ENCODE data around the gene ACSL6. TPM values are rescaled to one million over a fixed set of nuclear protein-coding genes. Genes with fewer than 3 reads are reported as not detected.

The ACSL6 gene
- total RNA-seq, 2 experiments from 2014 or later, result 3.3 to 4.7 TPM

GRCh38 chr5:132046880-132047299 lies 35.4 kb upstream of the ACSL6 start:
- no peak for ATAC-seq
- H3K4me1 Mint-ChIP-seq (ENCODE audit: low read depth), result no peaks in the 10 kb centered on the region
- no peak overlapping the region for H3K4me3 Mint-ChIP-seq
- CTCF ChIA-PET, result interaction anchor here (0.6 kb wide), 1 partner anchor 40 kb away, joined by 3 read pairs; no protein-coding TSS in a partner anchor
- TF ChIP-seq CTCF (IDR thresholded peaks at IDR 0.05), result no peak
- intact Hi-C loops (cut with micrococcal nuclease), result no loop called here
- no peak overlapping the region for H3K27ac Mint-ChIP-seq
- DNase-seq, result no peak
- H3K27me3 Mint-ChIP-seq, result peaks cover 4% of the 10 kb centered on the region
- no peaks in the 10 kb centered on the region for H3K9me3 Mint-ChIP-seq
- no peaks in the 10 kb centered on the region for H3K36me3 Mint-ChIP-seq (ENCODE audit: low read depth)
- POLR2A ChIA-PET, result no interaction called here

- H3K27ac Mint-ChIP-seq, result no peak overlapping the region
- H3K4me1 Mint-ChIP-seq (ENCODE audit: low read depth), result no peaks in the 10 kb centered on the region
- no peaks in the 10 kb centered on the region for H3K9me3 Mint-ChIP-seq
- H3K36me3 Mint-ChIP-seq (ENCODE audit: low read depth), result no peaks in the 10 kb centered on the region
- intact Hi-C loops (cut with micrococcal nuclease), result no loop called here
- no peak for DNase-seq
- no peak for ATAC-seq
- H3K4me3 Mint-ChIP-seq, result no peak overlapping the region
- POLR2A ChIA-PET, result no interaction called here
- CTCF ChIA-PET, result interaction anchor here (2.2 kb wide), 1 partner anchor 19 kb away, joined by 8 read pairs; no protein-coding TSS in a partner anchor
- peaks cover 10% of the 10 kb centered on the region for H3K27me3 Mint-ChIP-seq
- TF ChIP-seq CTCF (IDR thresholded peaks at IDR 0.05), result no peak
Measured at GRCh38 chr5:132044207-132044606, 32.7 kb upstream of the ACSL6 start.

GRCh38 chr5:132037353-132037752 lies 25.9 kb upstream of the ACSL6 start:
- ChIA-PET CTCF (interaction anchor here (2.2 kb wide), 1 partner anchor 26 kb away, joined by 5 read pairs; no protein-coding TSS in a partner anchor), POLR2A (no interaction called here)
- ATAC-seq (no peak), DNase-seq (no peak)
- Mint-ChIP-seq H3K27ac (no peak overlapping the region), H3K4me1 (ENCODE audit: low read depth) (peaks cover 13% of the 10 kb centered on the region), H3K36me3 (ENCODE audit: low read depth) (no peaks in the 10 kb centered on the region), H3K9me3 (peaks cover 10% of the 10 kb centered on the region), H3K27me3 (peaks cover 9% of the 10 kb centered on the region), H3K4me3 (no peak overlapping the region)
- intact Hi-C loops (cut with micrococcal nuclease), result no loop called here
- no peak for TF ChIP-seq CTCF (IDR thresholded peaks at IDR 0.05)

GRCh38 chr5:132033122-132033521 lies 21.7 kb upstream of the ACSL6 start:
- DNase-seq (no peak), ATAC-seq (no peak)
- intact Hi-C loops (cut with micrococcal nuclease), result no loop called here
- ChIA-PET CTCF (no interaction called here), POLR2A (no interaction called here)
- peaks cover 12% of the 10 kb centered on the region for H3K4me1 Mint-ChIP-seq (ENCODE audit: low read depth)
- H3K27me3 Mint-ChIP-seq, result peaks cover 4% of the 10 kb centered on the region
- peaks cover 7% of the 10 kb centered on the region for H3K9me3 Mint-ChIP-seq
- H3K4me3 Mint-ChIP-seq, result no peak overlapping the region
- H3K27ac Mint-ChIP-seq, result no peak overlapping the region
- no peak for TF ChIP-seq CTCF (IDR thresholded peaks at IDR 0.05)
- no peaks in the 10 kb centered on the region for H3K36me3 Mint-ChIP-seq (ENCODE audit: low read depth)

- no peak overlapping the region for H3K4me3 Mint-ChIP-seq
- TF ChIP-seq CTCF (IDR thresholded peaks at IDR 0.05), result no peak
- DNase-seq (no peak), ATAC-seq (no peak)
- ChIA-PET CTCF (no interaction called here), POLR2A (no interaction called here)
- intact Hi-C loops (cut with micrococcal nuclease), result no loop called here
- H3K27me3 Mint-ChIP-seq, result peaks cover 2% of the 10 kb centered on the region
- peaks cover 8% of the 10 kb centered on the region for H3K4me1 Mint-ChIP-seq (ENCODE audit: low read depth)
- no peaks in the 10 kb centered on the region for H3K36me3 Mint-ChIP-seq (ENCODE audit: low read depth)
- H3K9me3 Mint-ChIP-seq, result peaks cover 4% of the 10 kb centered on the region
- no peak overlapping the region for H3K27ac Mint-ChIP-seq
Measured at GRCh38 chr5:132032196-132032595, 20.7 kb upstream of the ACSL6 start.

Data from activated CD8-positive, alpha-beta T cell treated with anti-CD3 and anti-CD28 coated beads for 36 hours (primary cell).